Liver (tissue), 9 donors: Measurements from ENCODE around the gene RALB. TPM values are rescaled to one million over a fixed set of nuclear protein-coding genes. Genes with fewer than 3 reads are reported as not detected.

Source experiments
- DNase-seq: peaks from one replicate; pipeline ENCODE4 v3.0.0-alpha.2; 2017; ENCODE audit warnings: low spot score
- H3K27ac ChIP-seq, 2 donors: one replicate each; pipeline ENCODE4 v1.7.0; 2013; ENCODE audit warnings: inconsistent platforms in 2 of 2, low read length in 2 of 2, control low read depth in 1 of 2, low read depth in 1 of 2, mild to moderate bottlenecking in 1 of 2
- H3K27me3 ChIP-seq, 4 donors: one replicate each; pipeline versions ENCODE4 v1.6.1 to v1.7.0; 2013; ENCODE audit warnings: low read length in 3 of 4, inconsistent platforms in 1 of 4, mild to moderate bottlenecking in 1 of 4, moderate library complexity in 1 of 4; ENCODE audit not compliant: control insufficient read depth in 4 of 4, insufficient read depth in 4 of 4
- H3K36me3 ChIP-seq, 4 donors: one replicate each; pipeline versions ENCODE4 v1.6.1 to v1.7.0; 2013; ENCODE audit warnings: low read length in 3 of 4, mild to moderate bottlenecking in 3 of 4, low read depth in 1 of 4, moderate library complexity in 1 of 4; ENCODE audit not compliant: control insufficient read depth in 4 of 4, insufficient read depth in 3 of 4
- H3K4me1 ChIP-seq, 4 donors: one replicate each; pipeline versions ENCODE4 v1.6.1 to v1.7.0; 2013; ENCODE audit warnings: low read length in 3 of 4, mild to moderate bottlenecking in 3 of 4, moderate library complexity in 1 of 4; ENCODE audit not compliant: control insufficient read depth in 4 of 4, insufficient read depth in 4 of 4
- H3K4me3 ChIP-seq, 3 donors: one replicate each; pipeline versions ENCODE4 v1.6.1 to v1.7.0; 2013; ENCODE audit warnings: low read length in 3 of 3, control low read depth in 1 of 3, low read depth in 1 of 3, mild to moderate bottlenecking in 1 of 3
- H3K9ac ChIP-seq, 2 donors: one replicate each; pipeline ENCODE4 v1.7.0; 2013; ENCODE audit warnings: low read length in 2 of 2, mild to moderate bottlenecking in 2 of 2, moderate library complexity in 2 of 2, control low read depth in 1 of 2, low read depth in 1 of 2
- H3K9me3 ChIP-seq, 4 donors: one replicate each; pipeline versions ENCODE4 v1.6.1 to v1.7.0; 2013; ENCODE audit warnings: low read length in 3 of 4; ENCODE audit not compliant: control insufficient read depth in 4 of 4
- CTCF ChIP-seq: fragments of 150-350 bp; IDR thresholded peaks from 2 replicates; pipeline ENCODE4 v1.5.1; 2017; ENCODE audit warnings: improper control_type of control experiment, low read depth, low read length; ENCODE audit not compliant: missing input control
- HNF4A ChIP-seq, 2 donors: conservative IDR thresholded peaks; 2 replicates each; pipeline ENCODE4 v1.6.1; 2016; ENCODE audit warnings: antibody characterized with exemption in 2 of 2, mild to moderate bottlenecking in 2 of 2
- HNF4G ChIP-seq: IDR thresholded peaks from 2 replicates; pipeline ENCODE4 v1.6.1; 2016; ENCODE audit warnings: antibody characterized with exemption
- JUND ChIP-seq, 2 donors: IDR thresholded peaks; 2 replicates each; pipeline ENCODE4 v1.6.1; 2016; ENCODE audit warnings: antibody characterized with exemption in 2 of 2
- NR2F2 ChIP-seq: IDR thresholded peaks from 2 replicates; pipeline ENCODE4 v1.6.1; 2016; ENCODE audit warnings: antibody characterized with exemption
- SP1 ChIP-seq: IDR thresholded peaks from 2 replicates; pipeline ENCODE4 v1.6.1; 2018; ENCODE audit warnings: antibody characterized with exemption, mild to moderate bottlenecking
- TAF1 ChIP-seq: conservative IDR thresholded peaks from 2 replicates; pipeline ENCODE4 v1.6.1; 2016; ENCODE audit warnings: antibody characterized with exemption, mild to moderate bottlenecking
- YY1 ChIP-seq: IDR thresholded peaks from 2 replicates; pipeline ENCODE4 v1.6.1; 2016; ENCODE audit warnings: antibody characterized with exemption, mild to moderate bottlenecking
- WGBS: extraction: QIAGEN DNeasy Blood & Tissue Kit; methylation state at CpG from one replicate; pipeline ENCODE4 v1.1.7; 2013; 5-methylcytosine and 5-hydroxymethylcytosine counted together
- polyA plus RNA-seq, 2 donors: library from polyadenylated mRNA; stranded (reverse) in 1 of 2; unstranded in 1 of 2; fragments of 200-250 nt in 1 of 2; fragments of >200 nt in 1 of 2; fragmentation: Nextera tagmentation in 1 of 2; extraction: Ambion mirVana in 1 of 2; gene quantifications; one replicate each; pipeline versions ENCODE4 v1.2.1 to v1.2.3, GENCODE V29; 2013 to 2015
- total RNA-seq, 2 donors: library from RNA; depleted of rRNA; stranded (reverse); fragments of >200 nt; gene quantifications; one replicate each; pipeline ENCODE4 v1.2.3, GENCODE V29; 2014
- TF ChIP-seq, protein P1 (sequence below): IDR thresholded peaks from 2 replicates; pipeline ENCODE4 v1.6.1; 2016; ENCODE audit warnings: antibody characterized with exemption
- TF ChIP-seq, protein P2 (sequence below): IDR thresholded peaks from 2 replicates; pipeline ENCODE4 v1.6.1; 2016; ENCODE audit warnings: antibody characterized with exemption, mild to moderate bottlenecking
- donor health status: healthy.
- donor health status: healthy.
- donor health status: healthy.
- donor health status: healthy.
- donor health status: healthy.

The RALB gene
- total and polyA plus RNA-seq, 4 donors: 11.1 to 26.4 (median 20.1) TPM

- no peak for DNase-seq
- no peaks in the 10 kb centered on the region for H3K36me3 ChIP-seq
- H3K9me3 ChIP-seq: no peaks in the 10 kb centered on the region
- peaks cover 0 to 16% (median 11%) of the 10 kb centered on the region in 4 donors for H3K4me1 ChIP-seq
- no peak overlapping the region for H3K4me3 ChIP-seq
- H3K27me3 ChIP-seq: no peaks in the 10 kb centered on the region
- no peak overlapping the region for H3K9ac ChIP-seq
- TF ChIP-seq TAF1: no peak
- no peak for TF ChIP-seq JUND (IDR thresholded peaks at IDR 0.05)
- TF ChIP-seq CTCF: no peak
- no peak for TF ChIP-seq HNF4G
- no peak overlapping the region for H3K27ac ChIP-seq
- WGBS: 87% methylated on average over 6 of the region's 6 CpGs
Measured at GRCh38 chr2:120255071-120255470, 2.4 kb downstream of the RALB start.

DNA sequence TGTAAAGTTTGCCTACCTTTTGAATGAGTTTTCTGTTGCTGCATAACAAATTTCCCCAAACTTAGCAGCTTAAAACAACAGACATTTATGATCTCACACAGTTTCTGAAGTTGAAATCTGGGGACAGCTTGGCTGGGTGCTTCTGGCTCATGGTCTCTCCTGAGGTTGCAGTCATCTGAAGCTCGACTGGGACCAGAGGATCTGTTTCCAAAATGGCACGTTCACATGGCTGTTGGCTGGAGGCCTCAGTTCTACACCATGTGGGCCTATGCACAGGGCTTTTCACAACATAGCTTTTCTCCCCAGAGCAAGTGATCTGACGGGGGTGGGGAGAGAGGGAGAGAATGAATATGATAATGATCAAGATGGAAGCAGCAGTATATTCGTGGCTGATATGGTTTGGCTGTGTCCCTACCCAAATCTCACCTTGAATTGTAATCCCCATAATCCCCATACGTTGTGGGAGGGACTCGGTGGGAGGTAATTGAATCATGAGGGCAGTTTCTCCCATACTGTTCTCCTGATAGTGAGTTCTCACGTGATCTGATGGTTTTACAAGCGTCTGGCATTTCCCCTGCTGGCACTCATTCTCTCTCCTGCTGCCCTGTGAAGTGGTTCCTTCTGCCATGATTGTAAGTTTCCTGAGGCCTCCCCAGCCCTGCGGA is 3.5 kb downstream of the RALB start:
- H3K9ac ChIP-seq: no peak overlapping the region
- no peaks in the 10 kb centered on the region for H3K36me3 ChIP-seq
- WGBS: 71% methylated on average over 9 of the region's 9 CpGs
- H3K4me1 ChIP-seq: peaks cover 0 to 16% (median 11%) of the 10 kb centered on the region in 4 donors
- H3K27me3 ChIP-seq: no peaks in the 10 kb centered on the region
- no peak for TF ChIP-seq HNF4G
- TF ChIP-seq, protein P1, sequence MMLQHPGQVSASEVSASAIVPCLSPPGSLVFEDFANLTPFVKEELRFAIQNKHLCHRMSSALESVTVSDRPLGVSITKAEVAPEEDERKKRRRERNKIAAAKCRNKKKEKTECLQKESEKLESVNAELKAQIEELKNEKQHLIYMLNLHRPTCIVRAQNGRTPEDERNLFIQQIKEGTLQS: no peak
- no peak for TF ChIP-seq NR2F2
- no peak for TF ChIP-seq SP1
- TF ChIP-seq, protein P2, sequence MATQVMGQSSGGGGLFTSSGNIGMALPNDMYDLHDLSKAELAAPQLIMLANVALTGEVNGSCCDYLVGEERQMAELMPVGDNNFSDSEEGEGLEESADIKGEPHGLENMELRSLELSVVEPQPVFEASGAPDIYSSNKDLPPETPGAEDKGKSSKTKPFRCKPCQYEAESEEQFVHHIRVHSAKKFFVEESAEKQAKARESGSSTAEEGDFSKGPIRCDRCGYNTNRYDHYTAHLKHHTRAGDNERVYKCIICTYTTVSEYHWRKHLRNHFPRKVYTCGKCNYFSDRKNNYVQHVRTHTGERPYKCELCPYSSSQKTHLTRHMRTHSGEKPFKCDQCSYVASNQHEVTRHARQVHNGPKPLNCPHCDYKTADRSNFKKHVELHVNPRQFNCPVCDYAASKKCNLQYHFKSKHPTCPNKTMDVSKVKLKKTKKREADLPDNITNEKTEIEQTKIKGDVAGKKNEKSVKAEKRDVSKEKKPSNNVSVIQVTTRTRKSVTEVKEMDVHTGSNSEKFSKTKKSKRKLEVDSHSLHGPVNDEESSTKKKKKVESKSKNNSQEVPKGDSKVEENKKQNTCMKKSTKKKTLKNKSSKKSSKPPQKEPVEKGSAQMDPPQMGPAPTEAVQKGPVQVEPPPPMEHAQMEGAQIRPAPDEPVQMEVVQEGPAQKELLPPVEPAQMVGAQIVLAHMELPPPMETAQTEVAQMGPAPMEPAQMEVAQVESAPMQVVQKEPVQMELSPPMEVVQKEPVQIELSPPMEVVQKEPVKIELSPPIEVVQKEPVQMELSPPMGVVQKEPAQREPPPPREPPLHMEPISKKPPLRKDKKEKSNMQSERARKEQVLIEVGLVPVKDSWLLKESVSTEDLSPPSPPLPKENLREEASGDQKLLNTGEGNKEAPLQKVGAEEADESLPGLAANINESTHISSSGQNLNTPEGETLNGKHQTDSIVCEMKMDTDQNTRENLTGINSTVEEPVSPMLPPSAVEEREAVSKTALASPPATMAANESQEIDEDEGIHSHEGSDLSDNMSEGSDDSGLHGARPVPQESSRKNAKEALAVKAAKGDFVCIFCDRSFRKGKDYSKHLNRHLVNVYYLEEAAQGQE: no peak
- TF ChIP-seq CTCF: no peak
- TF ChIP-seq HNF4A (conservative IDR thresholded peaks at IDR 0.05): no peak
- no peak for TF ChIP-seq YY1
- no peak overlapping the region for H3K27ac ChIP-seq
- no peak overlapping the region for H3K4me3 ChIP-seq
- DNase-seq: no peak
- peaks cover 0 to 5% (median under 1%) of the 10 kb centered on the region in 4 donors for H3K9me3 ChIP-seq
